IPS DF 4.7 (cell line): ENCODE data around the gene DLG3.

Source experiments
- DNase-seq: peaks from one replicate; pipeline ENCODE4 v3.0.0-alpha.2; 2013; ENCODE audit warnings: low spot score; ENCODE audit errors: extremely low read depth

DLG3 gene

DNA sequence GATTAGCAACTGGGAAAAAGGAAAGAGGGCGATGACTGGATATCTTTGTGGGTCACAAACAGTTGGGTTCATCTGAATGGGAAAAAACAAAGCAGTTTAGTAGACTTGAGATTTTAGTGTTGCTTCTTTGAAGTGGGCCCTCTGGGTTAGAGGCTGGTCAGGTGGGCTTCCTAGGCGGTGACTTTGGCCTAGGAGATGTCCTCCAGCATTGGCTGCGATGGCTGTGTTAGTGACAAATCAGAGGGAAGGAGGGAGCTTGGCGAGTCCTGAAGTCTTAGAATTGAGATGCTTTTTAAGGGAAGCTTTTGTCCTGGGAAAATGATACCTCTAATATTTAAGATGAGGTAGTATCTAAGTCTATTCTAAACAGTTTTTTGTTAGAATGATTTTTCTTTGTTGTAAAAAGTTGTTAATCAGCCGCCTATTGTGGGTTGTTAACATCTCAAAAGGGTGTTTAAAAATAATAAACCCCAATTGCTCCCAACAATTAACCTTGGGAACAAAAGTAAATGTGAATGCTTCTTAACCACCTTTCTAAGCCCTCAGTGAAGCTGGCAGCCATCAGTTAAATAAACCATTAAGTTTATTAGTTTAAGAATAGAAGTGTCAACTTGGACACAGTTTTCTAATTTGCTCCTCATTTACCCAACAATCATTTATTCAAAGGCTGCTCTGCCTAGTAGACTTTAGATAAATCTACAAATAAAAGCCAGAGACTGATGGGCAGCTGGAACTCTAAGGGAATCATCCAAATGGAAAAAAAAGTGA, 31.7 kb downstream of the DLG3 start:
- DNase-seq = no peak

DNA sequence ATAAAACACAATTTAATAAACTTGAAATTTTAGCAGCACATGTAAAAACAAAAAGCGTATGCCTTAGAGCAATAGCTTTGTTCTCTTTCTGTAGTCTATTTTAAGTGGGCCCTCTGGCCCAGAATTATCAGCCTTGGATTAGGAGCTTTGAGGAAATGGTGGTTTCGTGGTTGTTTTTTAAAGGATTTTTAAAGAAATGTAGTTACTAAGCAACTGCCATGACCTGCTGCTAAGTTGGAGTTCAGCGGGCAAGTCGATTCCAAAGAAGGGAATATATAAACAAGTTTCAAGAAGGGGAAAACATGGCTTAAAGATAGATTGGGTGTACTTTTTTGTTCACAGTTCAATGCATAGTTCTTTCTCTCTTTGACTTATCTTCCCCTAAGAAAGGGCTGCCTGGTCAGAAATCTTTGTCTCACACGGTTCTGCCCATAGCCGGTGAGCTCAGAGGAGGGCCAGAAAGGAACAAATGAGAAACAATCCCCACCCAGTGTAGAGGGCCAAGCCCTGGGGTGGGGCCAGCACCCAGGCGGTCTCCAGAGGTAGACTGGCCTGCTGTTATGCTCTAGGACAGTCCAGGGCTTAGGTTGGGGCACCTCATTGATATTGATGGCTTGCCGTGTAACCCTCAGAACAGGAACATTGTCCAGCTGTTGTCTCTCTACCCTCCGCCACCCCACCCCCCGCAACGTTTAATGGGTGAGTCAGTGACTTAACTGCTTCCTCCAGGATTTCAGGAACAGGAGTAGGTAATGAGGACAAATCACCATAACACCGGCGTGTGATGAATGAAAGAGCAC, 32.5 kb downstream of the DLG3 start:
- DNase-seq = no peak

DNA sequence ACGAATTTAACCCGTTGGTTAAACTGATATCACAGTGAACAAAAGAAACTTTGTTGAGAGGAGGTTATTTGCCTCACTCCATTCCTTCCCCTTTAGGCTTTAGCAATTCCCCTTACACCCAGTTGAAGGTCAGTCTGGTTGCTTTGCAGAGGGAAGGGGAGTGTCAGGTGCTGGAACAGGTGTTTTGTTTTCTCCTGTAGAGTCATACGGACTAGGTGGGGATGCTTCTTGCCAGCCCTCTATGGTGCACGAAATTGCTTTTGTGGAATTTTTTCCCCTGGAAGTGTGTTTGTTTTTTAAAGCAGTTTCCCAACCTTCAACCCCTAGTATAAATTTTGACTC, 33.1 kb downstream of the DLG3 start:
- DNase-seq = no peak

DNA sequence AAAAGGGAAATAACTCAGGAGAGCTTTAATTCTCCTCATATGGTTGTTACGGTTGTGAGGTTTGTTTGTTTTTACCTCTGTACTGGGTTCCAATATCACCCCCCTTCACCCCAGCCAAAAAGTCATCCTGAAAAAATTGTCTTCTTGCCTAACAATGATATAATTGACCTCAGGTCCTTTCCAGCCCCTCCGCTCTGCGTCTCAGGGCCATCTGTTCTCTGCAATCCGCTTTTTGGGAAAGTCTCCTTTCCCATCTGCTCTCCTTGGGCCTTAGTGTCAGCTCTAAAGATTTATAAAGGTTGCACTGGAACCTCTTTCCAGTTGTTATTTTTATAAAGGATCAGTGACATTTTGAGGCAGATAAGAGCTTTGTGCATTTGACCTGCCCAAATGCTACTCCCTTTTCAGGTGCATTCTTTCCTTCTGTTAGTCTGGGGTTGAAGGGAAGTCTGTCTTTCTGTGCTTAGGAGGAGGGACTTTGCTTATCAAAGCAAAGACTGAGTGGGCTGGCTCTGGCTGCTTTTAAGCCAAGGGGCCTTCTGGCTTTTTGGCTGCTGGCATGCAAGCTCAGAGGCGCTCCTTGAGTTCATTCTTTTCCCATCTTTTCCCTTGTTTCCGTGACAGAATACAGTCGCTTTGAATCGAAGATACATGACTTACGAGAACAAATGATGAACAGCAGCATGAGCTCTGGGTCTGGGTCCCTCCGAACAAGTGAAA, 34.1 kb downstream of the DLG3 start:
- DNase-seq = no peak

DNA sequence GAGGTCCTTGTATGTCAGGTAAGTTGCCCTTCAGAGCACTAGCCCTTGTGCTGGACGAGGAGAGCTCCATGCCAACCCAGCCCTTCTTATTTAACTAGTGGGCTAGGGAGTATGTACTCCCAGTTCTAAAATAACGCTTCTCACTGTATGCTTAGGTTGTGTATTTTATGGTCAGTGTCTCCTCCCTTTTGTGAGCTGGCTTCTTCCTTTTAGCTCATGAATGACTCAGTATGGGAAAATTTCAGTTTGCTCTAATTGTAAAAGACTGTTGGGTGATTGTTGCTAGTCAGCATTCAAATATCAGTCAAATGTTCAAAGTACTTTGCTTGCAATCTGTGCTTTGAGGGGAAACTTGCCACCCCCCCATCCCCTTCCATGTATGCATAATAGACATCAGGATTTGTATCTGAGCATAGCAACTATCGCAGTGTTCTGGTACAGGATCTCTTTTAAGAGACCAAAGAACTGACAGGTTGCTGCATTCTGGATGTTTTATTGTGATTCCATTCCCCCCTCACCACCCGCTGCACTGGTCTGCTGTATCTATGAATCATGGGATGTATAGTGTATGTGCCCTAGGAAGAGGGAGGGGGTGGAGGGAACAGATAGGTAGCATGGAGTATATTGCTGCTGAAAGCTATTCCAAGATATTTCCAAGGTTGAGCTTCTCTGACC, 34.7 kb downstream of the DLG3 start:
- DNase-seq = no peak

DNA sequence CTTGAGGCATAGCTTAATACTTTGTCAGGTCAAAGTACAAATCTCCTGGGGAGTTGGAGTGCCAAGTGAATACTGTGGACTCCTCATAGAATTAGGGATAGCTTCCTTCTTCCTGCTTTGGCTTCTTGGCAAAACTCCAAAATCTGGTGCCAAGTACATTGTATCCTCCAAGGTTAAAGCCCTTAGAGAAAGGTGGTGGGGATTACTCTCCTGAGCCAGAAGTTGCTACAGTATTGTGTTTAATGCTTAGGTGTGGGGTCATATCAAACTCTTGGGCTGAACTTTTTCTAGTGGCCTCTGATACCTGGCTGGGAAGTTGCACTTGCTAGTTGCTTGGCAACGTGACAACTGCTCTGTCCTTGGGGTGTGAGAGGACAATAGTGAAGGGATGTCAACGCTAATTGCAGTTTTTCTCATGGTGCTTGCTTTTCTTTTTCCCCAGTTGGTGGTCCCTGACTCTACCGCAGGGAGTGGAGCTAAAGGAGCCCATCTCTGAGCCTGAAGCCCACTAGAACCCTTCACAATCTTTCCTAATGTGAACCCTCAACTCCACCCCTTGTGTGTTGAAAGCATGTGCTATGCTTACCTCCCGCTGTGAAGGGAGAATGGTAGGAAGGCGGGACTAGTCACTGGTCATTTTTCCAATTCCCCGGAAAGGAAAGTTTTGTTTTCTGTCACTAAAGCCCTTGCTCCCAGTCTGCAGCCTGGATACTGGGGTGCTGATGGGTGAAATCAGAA, 35.5 kb downstream of the DLG3 start:
- DNase-seq = no peak

DNA sequence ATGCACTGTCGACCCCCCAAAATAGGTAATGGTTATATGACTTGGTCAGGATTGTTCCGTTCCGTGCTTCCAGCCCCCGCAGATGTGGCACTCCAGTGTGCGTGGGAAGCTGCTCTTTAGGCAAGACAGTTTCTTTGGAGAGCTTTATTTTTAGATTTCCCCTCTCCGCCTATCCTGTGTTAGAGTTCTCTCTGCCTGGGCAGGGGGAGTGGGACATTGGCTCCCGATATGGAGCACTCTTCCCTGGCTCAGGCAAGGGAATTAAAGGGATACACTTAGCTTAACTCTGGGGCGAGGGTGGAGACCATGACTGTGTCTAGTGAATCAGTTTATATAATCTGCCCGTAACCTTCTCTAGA, 36.0 kb downstream of the DLG3 start:
- DNase-seq = no peak

DNA sequence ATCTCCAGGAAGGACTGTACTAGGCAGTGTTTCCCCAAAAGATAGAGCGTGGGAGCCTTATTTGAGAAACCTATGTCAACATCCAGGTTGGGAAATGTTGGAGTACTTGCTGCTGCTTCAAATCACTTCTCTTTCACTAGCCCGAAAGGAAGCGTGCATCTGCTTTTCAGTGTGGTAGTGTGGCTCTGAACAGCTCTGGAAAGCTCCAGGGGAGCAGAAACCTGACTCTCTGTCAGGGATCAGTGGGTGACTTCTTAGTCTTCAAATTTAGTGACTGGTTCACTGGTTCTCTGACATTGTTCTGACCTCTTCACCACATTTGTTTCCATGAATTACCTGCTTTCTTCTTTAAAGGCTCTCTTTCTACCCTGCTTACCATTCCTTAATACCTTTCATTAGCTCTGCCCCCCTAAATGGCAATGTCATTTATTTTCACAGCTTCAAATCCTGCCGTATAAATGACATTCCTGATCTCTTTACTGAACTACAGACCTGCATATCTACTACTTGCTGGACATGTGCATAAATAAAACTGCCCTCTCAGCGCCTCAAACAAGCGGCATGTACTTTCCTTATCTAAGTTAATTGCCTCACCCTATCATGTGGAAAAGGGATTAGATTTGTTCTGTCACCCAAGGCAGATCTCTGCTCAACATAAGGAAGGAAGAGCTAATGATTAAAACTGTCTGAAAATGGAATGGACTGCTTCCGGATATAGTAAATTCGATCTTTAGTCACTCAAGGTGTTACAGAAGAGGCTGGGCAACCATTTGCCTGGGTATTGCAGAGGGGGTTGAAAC, 37.0 kb downstream of the DLG3 start:
- DNase-seq = no peak

DNA sequence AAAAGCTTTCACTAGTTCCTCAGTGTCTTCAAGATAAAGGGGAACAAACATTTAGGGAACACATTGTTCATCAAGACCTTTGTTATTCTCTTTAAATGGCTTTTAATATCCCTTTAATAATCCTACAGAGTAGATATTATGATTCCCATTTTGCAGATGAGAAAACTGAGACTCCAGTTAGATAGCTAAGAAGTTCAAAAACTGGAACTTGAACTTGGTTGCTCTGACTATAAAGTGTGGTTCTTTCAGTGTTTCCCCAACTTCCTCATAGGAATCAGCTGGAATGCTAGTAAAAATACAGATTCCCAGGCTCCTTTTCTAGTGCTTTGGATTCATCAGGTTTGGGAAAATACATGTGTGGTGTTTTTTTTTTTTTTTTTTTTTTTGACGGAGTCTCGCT, 37.7 kb downstream of the DLG3 start:
- no peak for DNase-seq

DNA sequence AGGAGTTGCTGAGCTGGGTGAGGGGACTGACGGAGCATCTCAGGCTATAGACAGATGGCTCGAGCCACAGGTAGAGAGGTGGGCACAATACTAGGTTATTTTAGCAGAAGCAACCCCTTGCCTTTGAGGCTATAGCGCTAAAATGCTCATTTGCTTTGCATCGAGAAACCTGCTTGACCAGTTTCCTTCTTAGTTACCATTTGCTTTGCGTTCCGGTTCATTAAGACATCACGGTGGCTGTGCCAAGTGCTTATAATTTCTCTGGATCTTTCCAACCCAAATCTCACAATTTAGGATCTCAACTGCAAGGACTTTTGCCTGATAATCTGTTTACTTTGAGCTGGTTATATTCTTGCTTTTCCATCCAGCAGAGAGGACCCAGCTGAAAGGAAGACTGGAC, 40.8 kb downstream of the DLG3 start:
- no peak for DNase-seq

DNA sequence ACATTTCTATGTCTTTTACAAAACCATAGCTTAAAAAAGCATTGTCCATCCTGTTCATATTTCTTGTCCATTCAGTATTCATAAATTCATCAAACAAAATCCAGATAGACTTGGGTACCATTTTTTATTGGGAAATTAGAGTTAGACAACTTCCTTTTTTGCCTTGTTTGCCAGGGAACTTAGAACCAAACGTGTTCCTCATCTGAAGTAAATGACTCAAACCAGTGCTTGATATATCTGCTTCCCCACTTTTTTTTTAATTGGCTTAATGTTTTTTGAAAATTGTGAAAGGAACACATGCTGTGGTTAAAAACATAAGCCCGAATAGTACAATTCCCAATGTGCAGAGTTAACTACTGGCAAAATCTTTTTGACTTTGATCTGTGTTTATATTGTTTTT, 44.2 kb downstream of the DLG3 start:
- DNase-seq = no peak

DNA sequence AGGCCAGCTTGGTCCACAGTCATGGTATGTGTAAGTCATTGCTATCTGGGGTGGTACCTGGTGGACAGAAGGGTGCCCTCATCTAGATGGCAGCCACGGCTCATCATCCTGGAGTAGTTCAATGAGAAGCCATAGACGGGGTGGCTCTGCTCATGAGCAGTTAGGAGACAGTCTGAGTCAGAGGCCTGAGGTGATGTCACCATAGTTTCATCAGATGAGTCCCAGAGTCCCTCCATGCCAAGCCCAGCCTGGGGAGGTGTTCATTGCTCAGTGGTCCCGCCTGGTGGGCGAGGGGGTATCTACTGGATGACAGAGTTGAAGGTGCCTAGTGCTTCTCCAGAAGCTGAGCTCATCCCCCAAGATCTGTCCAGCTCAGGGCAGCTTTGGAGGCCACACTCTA, 49.8 kb downstream of the DLG3 start:
- DNase-seq = no peak

DNA sequence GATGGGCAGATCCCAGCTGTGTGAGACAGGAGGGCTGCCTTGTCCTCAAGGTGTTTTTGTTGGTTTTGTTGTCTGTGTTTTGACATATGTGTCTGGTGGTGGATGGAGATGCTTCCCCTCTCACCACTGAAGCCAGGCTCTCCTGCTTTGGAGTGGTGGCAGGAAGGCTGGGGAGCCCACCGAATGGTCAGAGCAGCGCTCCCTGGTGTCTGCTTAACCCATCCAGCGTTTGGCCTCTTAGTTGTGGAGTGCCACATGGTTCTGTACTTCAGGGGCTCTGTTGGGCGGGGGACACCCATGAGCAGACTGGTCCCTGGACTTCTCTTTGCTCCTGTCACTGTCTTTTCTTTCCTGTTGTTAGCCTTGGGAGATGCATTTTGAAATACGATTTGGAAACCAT, 51.9 kb downstream of the DLG3 start:
- no peak for DNase-seq

DNA sequence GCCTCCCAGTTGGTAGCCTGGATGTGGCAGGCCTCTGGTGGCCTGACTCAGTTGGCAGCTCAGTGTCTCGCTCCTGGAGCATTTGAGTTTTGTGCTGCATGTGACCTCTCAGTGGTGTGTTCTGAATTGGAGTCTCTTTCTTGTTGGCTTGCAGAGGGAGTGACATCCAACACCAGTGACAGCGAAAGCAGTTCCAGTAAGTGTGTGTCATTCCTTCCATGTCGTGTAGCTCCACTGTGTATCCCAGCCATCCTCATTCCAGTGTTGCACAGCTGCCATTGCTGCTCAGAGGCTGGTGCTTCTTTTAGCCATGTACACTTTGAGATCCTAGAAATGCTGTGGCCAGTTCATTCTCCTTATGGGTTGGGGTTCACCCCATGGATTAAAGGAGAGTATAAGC, 52.4 kb downstream of the DLG3 start:
- no peak for DNase-seq

DNA sequence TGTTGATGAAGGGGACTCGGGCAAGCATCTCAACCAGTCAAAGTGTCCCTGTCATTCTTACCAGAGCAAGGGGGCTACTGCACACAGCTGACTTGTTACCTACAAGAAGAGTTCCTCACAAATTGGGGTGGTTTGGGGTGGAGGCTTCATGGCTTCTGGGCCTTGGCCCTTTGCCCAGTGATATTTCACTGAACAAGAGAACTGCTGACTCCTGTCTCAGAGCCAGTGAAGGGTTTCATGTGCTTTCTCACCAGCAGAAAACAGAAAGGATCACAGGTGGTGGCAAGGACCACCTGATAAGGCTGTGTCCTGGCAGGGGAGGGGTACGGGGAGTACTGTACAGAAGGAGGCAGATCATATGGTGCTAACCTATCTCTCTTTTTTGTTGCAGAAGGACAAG, 53.5 kb downstream of the DLG3 start:
- no peak for DNase-seq

DNA sequence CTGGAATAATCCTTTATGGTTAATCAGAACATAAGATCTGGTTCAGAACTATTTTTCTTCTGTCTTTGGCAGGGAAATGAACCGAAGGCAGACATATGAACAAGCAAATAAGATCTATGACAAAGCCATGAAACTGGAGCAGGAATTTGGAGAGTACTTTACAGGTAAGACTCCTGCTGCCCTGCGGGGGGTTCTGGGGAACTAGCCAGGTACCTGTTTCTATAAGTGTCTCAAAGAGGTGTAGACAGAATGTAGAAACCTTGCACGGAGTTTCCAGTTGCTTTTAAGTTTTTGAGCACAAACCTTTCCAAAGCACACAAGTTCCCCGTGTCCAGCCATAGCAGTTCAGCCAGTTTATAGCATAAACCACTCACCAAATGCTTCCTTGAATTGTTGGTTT, 56.2 kb downstream of the DLG3 start:
- DNase-seq = no peak

DNA sequence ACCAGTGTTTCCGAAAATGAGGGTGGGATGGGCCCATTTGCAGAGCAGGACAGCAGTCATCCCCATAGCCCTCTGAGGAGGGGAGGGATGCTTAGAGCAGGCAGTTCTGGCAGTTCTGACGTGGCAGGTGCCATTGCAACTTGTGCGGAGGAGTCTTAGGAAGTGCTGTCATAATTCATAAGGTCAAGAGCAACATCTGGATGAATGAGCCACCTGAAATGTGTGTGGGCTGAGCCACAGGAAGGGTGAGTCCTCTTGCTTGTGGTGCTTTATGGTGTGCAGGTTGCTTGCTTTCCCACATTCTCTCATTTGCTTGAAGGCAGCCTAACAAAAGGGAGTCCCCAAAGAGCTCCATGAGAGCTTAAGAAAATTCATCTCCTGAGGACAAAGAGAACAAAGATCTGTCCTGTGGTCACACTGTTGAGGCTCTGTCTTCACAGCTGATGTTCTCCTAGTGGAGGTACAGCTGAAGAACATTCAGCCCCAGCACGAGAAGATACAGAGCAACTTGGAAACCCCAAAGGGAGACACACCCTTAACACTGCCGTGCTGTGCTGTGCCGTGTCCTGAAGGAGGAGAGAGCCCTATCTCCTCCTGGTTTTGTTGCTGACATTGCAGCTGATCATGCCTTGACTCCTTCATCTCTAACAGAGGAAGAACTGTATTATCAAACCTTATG, 60.3 kb downstream of the DLG3 start:
- no peak for DNase-seq

DNA sequence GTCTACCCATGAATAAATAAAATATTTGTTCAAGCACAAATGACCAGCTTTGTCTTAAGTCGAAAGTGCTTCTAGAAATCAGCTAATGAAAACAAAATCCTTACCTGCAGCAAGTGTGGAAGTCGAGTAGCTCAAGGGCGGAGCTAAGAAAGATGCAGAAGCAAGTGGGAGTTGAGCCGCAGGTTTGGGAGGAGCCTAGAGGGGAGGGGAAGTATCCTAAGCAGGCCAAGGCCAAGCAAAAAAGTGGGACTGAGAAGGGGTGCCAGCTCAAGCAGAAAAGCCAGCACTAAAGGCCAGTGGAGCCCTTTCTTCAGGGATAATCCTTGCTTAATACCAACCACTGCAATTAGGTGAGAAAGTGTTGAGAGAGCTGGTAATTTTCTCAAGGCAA, 60.8 kb downstream of the DLG3 start:
- no peak for DNase-seq

DNA sequence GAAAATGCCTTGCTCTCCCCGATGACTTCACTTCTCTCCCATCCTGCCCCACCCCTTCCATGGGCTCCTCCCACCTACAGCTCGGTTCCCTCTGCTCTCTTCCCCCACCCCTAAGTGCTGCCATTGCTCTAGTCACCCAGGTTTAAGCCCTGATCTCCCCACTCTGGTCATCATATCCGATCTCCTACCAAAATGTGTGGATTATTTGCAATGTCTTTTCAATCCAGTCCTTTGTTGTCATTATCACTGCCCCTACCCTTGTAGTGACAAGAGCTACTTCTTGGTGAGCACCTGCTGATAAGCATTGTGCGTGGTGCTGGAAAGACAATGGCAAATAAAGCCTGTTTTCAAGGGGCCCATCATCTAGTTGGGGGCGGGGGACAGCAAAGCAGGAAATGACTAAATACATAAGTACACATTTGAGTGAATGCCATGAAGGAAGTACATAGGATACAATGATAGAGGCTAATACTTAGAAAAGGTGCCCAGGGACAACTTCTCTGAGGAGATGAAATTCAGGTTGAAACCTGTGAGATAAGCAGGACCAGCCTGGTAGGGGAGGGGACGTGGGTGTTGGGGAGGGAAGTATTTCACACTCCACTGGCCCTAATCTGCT, 63.8 kb downstream of the DLG3 start:
- DNase-seq = no peak

DNA sequence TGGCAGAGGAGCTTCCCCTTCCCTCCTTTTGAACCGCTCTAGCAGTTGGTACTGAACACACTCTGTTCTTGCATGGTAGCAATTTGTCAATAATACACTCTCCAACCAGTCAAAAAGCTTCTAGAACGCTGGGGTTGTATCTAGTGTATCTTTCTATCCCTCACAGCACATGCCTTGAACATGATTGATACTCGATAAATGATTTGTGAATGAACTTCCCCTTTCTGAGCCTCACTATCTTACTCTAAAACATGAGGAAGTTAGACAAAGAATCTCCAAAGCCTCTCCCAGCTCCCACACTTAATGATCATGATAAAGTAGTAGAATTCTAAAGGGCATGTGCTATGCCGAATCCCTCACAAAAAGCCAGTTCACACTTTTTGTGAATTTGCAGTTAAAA, 64.4 kb downstream of the DLG3 start:
- DNase-seq = no peak
